Adrenal gland (tissue), 5 donors: ENCODE measurements around the gene LDAH.

Source experiments
- CTCF ChIP-seq, 6 experiments: fragments of 450-650 bp in 4 of 6; fragments of 200-600 bp in 2 of 6; sonication (generic) in 1 of 6; IDR thresholded peaks; 1 replicate in 5 of 6; 2 replicates in 1 of 6; pipeline versions ENCODE4 v1.5.1 to v1.8.0; 2016 to 2021; ENCODE audit warnings: antibody characterized with exemption in 6 of 6, mild to moderate bottlenecking in 2 of 6, moderate library complexity in 1 of 6
- POLR2A ChIP-seq, 2 donors: fragments of 450-650 bp; IDR thresholded peaks; one replicate each; pipeline ENCODE4 v1.6.1; 2017; ENCODE audit warnings: antibody characterized with exemption in 2 of 2, mild to moderate bottlenecking in 2 of 2, moderate library complexity in 1 of 2
- donor health status: DM: no; HTN: no; CAD: no.

GRCh38 chr2:20726913-20727312, 96.0 kb downstream of the LDAH start:
- TF ChIP-seq CTCF (IDR thresholded peaks at IDR 0.05) (no peak), POLR2A (IDR thresholded peaks at IDR 0.05) (no peak)
